Stimulated activated CD8-positive, alpha-beta memory T cell treated with anti-CD3 and anti-CD28 coated beads, Interleukin-12 subunit alpha, Interleukin-12 subunit beta, amount 100 ng/mL, for 24 hours (primary cell): Measurements from ENCODE around the gene SHLD1.

ENCODE experiments used
- DNase-seq: peaks from one replicate; pipeline ENCODE4 v3.0.0-alpha.2; 2020; ENCODE audit errors: extremely low read depth

Gene SHLD1

GRCh38 chr20:5848711-5849505, 98.7 kb downstream of the SHLD1 start:
- DNase-seq: no peak

GRCh38 chr20:5855939-5856338, 105.7 kb downstream of the SHLD1 start:
- DNase-seq: no peak

GRCh38 chr20:5859608-5860007, 109.4 kb downstream of the SHLD1 start:
- DNase-seq: no peak

GRCh38 chr20:5862703-5863039, 112.5 kb downstream of the SHLD1 start:
- no peak for DNase-seq

- DNase-seq: no peak
Measured at GRCh38 chr20:5863040-5863833, 113.0 kb downstream of the SHLD1 start.

- no peak for DNase-seq
Measured at GRCh38 chr20:5864428-5864827, 114.2 kb downstream of the SHLD1 start.

- no peak for DNase-seq
Measured at GRCh38 chr20:5864873-5865587, 114.8 kb downstream of the SHLD1 start.

GRCh38 chr20:5865604-5866003, 115.4 kb downstream of the SHLD1 start:
- no peak for DNase-seq

- no peak for DNase-seq
Measured at GRCh38 chr20:5870568-5870981, 120.4 kb downstream of the SHLD1 start.

GRCh38 chr20:5871459-5872410, 121.5 kb downstream of the SHLD1 start:
- no peak for DNase-seq

GRCh38 chr20:5877128-5877527, 126.9 kb downstream of the SHLD1 start:
- DNase-seq: no peak

- DNase-seq: no peak
Measured at GRCh38 chr20:5880326-5880725, 130.1 kb downstream of the SHLD1 start.

- DNase-seq: no peak
Measured at GRCh38 chr20:5881703-5882102, 131.5 kb downstream of the SHLD1 start.

GRCh38 chr20:5882166-5882565, 132.0 kb downstream of the SHLD1 start:
- no peak for DNase-seq

GRCh38 chr20:5884465-5885335, 134.5 kb downstream of the SHLD1 start:
- DNase-seq: no peak

GRCh38 chr20:5885866-5886265, 135.7 kb downstream of the SHLD1 start:
- DNase-seq: no peak

GRCh38 chr20:5886788-5887187, 136.6 kb downstream of the SHLD1 start:
- DNase-seq: no peak

GRCh38 chr20:5887386-5887785, 137.2 kb downstream of the SHLD1 start:
- DNase-seq: no peak

GRCh38 chr20:5888041-5888440, 137.8 kb downstream of the SHLD1 start:
- no peak for DNase-seq

GRCh38 chr20:5890773-5891441, 140.7 kb downstream of the SHLD1 start:
- no peak for DNase-seq
